ENCODE measurements around the gene PTPRK.

- TF ChIP-seq CTCF (IDR thresholded peaks at IDR 0.05), result no peak
- TF ChIP-seq EZH2 (IDR thresholded peaks at IDR 0.05; ENCODE audit: borderline replicate concordance, insufficient read depth, low read depth, low read length, poor library complexity, severe bottlenecking), result no peak
Measured at GRCh38 chr6:128367437-128367836, 153.0 kb downstream of the PTPRK start.
